Karpas-422 (cell line): ENCODE measurements around the gene NUP54. TPM values are rescaled to one million over a fixed set of nuclear protein-coding genes. Genes with fewer than 3 reads are reported as not detected.

Experiments
- DNase-seq: peaks from one replicate; pipeline ENCODE4 v3.0.0-alpha.2; 2015
- H2AFZ ChIP-seq: fragments of 200-600 bp; sonication (generic); 2 replicates; pipeline ENCODE4 v1.6.1; 2014; ENCODE audit warnings: antibody characterized with exemption, low read length, mixed read lengths
- H3K27ac ChIP-seq: fragments of 200-600 bp; sonication (generic); 2 replicates; pipeline ENCODE4 v1.5.1; 2014; ENCODE audit warnings: mild to moderate bottlenecking, low read length, moderate library complexity
- H3K27me3 ChIP-seq: fragments of 200-600 bp; sonication (generic); 2 replicates; pipeline ENCODE4 v1.6.1; 2014; ENCODE audit warnings: low read length, mixed read lengths
- H3K36me3 ChIP-seq: fragments of 200-600 bp; sonication (generic); 2 replicates; pipeline ENCODE4 v1.6.1; 2014; ENCODE audit warnings: low read length, mixed read lengths; ENCODE audit not compliant: insufficient read depth
- H3K4me1 ChIP-seq: fragments of 200-600 bp; sonication (generic); 2 replicates; pipeline ENCODE4 v1.6.1; 2014; ENCODE audit warnings: mild to moderate bottlenecking, low read length, mixed read lengths
- H3K4me2 ChIP-seq: fragments of 200-600 bp; sonication (generic); 2 replicates; pipeline ENCODE4 v1.6.1; 2014; ENCODE audit warnings: low read length, low read depth, mild to moderate bottlenecking; ENCODE audit not compliant: poor library complexity, severe bottlenecking
- H3K4me3 ChIP-seq: fragments of 200-600 bp; sonication (generic); 2 replicates; pipeline ENCODE4 v1.5.1; 2014; ENCODE audit warnings: mild to moderate bottlenecking, antibody characterized with exemption, low read length, mixed read lengths
- H3K79me2 ChIP-seq: fragments of 200-600 bp; sonication (generic); 2 replicates; pipeline ENCODE4 v1.6.1; 2014; ENCODE audit warnings: mild to moderate bottlenecking, low read length, mixed read lengths
- H3K9ac ChIP-seq: fragments of 200-600 bp; sonication (generic); 2 replicates; pipeline ENCODE4 v1.6.0; 2014; ENCODE audit warnings: low read length
- H3K9me2 ChIP-seq: fragments of 200-600 bp; sonication (generic), shearing (Covaris generic); replicated peaks from 2 replicates; pipeline ENCODE4 v1.6.0; 2014; ENCODE audit warnings: mild to moderate bottlenecking, low read length, moderate library complexity; ENCODE audit not compliant: insufficient read depth
- H3K9me3 ChIP-seq: fragments of 300-700, 200-600 bp; sonication (generic); 2 replicates; pipeline ENCODE4 v1.6.1; 2014; ENCODE audit warnings: low read length, mixed read lengths
- H4K20me1 ChIP-seq: fragments of 200-600 bp; sonication (generic); 2 replicates; pipeline ENCODE4 v1.6.1; 2014; ENCODE audit warnings: mild to moderate bottlenecking, antibody characterized with exemption, low read length, low read depth; ENCODE audit not compliant: insufficient read depth
- total RNA-seq: library from RNA; depleted of rRNA; stranded (reverse); fragments of >200 nt; shearing (Covaris generic); gene quantifications from 2 replicates; pipeline ENCODE4 v1.2.3, GENCODE V29; 2014; ENCODE audit warnings: low replicate concordance

Gene NUP54
- total RNA-seq, 1 experiment from 2014 or later, result 26.3 TPM

DNA sequence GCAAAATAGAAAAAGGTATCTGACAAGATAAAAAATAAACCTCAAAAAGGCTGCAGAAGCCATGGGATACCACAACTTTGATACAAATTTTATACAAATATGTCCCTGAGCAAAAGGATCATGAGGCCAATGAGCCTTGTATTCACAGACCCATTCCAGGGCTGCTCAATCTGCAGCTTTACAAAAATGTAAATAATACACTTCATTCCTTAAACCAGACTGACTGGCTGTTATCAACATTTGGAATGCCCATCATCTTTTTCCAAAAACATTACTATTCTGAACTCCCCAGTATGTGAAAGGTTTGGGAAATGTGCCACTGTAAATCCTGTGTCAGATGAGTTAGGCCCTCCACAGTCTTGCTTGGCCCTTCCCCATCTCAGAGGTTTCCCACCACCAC is 40.0 kb upstream of the NUP54 start:
- no peaks in the 10 kb centered on the region for H3K79me2 ChIP-seq
- no peak overlapping the region for H3K4me2 ChIP-seq
- no peaks in the 10 kb centered on the region for H3K4me1 ChIP-seq
- H3K27me3 ChIP-seq, result no peaks in the 10 kb centered on the region
- DNase-seq, result no peak
- no peaks in the 10 kb centered on the region for H3K9me2 ChIP-seq
- no peaks in the 10 kb centered on the region for H4K20me1 ChIP-seq
- no peak overlapping the region for H2AFZ ChIP-seq
- H3K9ac ChIP-seq, result no peak overlapping the region
- H3K4me3 ChIP-seq, result no peak overlapping the region
- no peak overlapping the region for H3K27ac ChIP-seq
- no peaks in the 10 kb centered on the region for H3K36me3 ChIP-seq
- H3K9me3 ChIP-seq, result no peaks in the 10 kb centered on the region

DNA sequence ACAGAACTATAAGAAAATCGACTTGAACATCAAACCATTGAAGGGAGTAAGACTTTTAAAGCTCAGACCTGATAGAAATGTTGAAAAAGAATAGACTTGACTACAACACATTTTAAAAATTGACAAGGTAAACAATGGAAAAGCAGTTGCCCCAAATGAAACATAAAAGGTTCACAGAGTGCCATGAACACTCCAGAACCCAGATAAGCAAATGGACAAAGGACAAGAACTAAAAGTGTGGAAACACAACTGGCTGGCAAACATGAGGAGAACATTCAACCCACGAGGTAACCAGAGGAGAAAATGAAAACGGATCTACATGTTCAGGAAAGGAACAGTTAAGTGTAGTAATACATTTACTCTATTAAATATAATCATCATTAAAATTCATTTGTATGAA is 39.0 kb upstream of the NUP54 start:
- no peak for DNase-seq
- Histone ChIP-seq H3K9me2 (no peaks in the 10 kb centered on the region), H3K4me2 (no peak overlapping the region), H3K27ac (no peak overlapping the region), H3K27me3 (no peaks in the 10 kb centered on the region), H4K20me1 (no peaks in the 10 kb centered on the region), H3K36me3 (no peaks in the 10 kb centered on the region), H3K79me2 (no peaks in the 10 kb centered on the region), H3K9me3 (no peaks in the 10 kb centered on the region), H3K9ac (no peak overlapping the region), H2AFZ (no peak overlapping the region), H3K4me1 (no peaks in the 10 kb centered on the region), H3K4me3 (no peak overlapping the region)

DNA sequence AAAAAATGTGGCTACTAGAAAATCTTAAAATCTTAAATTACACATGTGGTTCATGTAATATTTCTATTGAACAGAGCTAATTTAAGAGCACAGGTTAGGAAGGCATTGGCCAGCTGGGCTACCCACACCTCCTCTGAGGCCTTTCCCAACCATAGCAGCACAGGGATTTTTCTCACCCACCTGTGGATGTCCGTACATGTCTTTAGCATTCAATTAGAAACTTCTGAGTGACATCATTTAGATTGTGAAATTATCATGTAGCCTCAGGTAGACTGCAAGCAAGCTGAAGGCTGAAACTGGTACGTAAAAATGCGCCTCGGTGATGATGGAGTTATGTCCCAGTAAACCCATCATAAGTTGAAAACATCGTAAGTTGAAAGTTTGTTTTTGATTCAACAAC is 34.3 kb upstream of the NUP54 start:
- no peaks in the 10 kb centered on the region for H3K27me3 ChIP-seq
- H3K27ac ChIP-seq, result no peak overlapping the region
- H3K4me3 ChIP-seq, result no peak overlapping the region
- no peak overlapping the region for H3K9ac ChIP-seq
- H3K9me2 ChIP-seq, result no peaks in the 10 kb centered on the region
- no peaks in the 10 kb centered on the region for H3K79me2 ChIP-seq
- H4K20me1 ChIP-seq, result no peaks in the 10 kb centered on the region
- H3K4me1 ChIP-seq, result peaks cover 4% of the 10 kb centered on the region; the same call in 1 of the 2 replicates
- no peak for DNase-seq
- H3K4me2 ChIP-seq, result no peak overlapping the region
- H3K9me3 ChIP-seq, result no peaks in the 10 kb centered on the region
- H3K36me3 ChIP-seq, result no peaks in the 10 kb centered on the region
- H2AFZ ChIP-seq, result no peak overlapping the region

DNA sequence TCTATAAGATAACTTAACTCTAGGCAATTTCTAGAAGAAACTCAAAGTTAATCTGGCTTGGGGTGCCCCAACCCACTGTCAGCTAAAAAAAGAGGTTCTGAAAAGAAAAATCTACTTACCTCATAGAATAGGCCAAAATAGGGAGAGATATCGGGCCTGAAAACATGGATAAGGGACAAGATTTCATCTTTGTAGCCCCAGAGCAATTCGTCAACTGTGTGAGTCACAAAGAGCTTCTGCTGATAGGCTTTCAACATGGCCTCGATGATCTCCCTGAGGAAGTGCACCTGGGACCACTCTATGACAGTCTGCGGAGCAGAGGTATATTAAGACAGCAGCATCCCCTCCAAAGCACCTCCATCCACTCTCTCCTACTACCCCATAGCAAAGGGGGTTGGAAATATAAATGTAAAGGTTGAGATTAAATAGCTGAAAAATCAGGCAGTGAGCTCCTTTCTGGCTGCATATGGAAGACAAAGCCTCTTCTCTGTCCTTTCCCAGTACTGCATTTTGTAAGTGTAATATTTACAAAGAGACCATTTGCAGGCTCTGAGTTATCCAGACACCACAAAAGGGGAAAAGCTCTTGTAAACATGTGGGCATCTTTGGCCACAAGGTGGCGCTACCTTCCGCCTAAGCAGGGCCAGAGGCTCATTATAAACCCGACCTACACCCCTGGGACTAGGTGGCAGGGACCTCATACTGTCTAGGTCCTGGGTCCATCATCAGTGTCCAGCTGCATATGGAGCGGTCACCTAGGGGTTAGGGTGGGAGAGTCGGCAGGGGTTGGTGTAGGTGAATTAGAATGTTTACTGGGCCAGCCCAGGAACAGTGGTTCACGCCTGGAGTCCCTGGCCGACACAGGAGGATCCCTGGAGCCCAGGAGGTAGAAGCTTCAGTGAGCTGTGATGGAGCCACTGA is 31.5 kb upstream of the NUP54 start:
- Histone ChIP-seq H3K4me3 (no peak overlapping the region), H2AFZ (no peak overlapping the region), H3K79me2 (no peaks in the 10 kb centered on the region), H3K9ac (no peak overlapping the region), H3K4me2 (no peak overlapping the region), H3K4me1 (peaks cover 10% of the 10 kb centered on the region; the same call in 1 of the 2 replicates), H3K9me2 (no peaks in the 10 kb centered on the region), H3K27me3 (no peaks in the 10 kb centered on the region), H3K9me3 (no peaks in the 10 kb centered on the region), H4K20me1 (no peaks in the 10 kb centered on the region), H3K27ac (no peak overlapping the region), H3K36me3 (no peaks in the 10 kb centered on the region)
- DNase-seq, result peak; percentile 84

DNA sequence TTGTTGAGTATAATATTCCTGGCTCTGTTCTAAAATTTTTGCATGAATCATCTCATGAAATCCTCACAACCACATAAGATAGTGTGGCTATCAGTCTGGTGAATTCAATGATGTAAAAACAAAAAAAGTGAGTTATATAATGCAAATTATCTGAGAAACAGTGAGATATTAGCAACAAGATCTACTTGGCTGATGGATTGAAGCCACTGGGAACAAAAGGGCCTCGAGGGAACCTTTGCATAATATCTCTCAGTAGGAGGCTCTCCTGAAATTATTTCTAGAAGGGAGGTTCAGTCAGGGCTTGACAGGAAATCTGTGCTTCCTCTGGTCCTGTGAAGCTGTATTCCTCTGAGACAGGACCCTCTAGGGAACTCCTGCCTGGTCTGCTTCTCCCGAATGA is 30.1 kb upstream of the NUP54 start:
- H3K4me3 ChIP-seq, result no peak overlapping the region
- H2AFZ ChIP-seq, result no peak overlapping the region
- no peaks in the 10 kb centered on the region for H4K20me1 ChIP-seq
- no peaks in the 10 kb centered on the region for H3K9me2 ChIP-seq
- H3K4me1 ChIP-seq, result peaks cover 10% of the 10 kb centered on the region; the same call in 1 of the 2 replicates
- H3K4me2 ChIP-seq, result no peak overlapping the region
- no peaks in the 10 kb centered on the region for H3K79me2 ChIP-seq
- no peak overlapping the region for H3K27ac ChIP-seq
- no peaks in the 10 kb centered on the region for H3K27me3 ChIP-seq
- H3K9me3 ChIP-seq, result no peaks in the 10 kb centered on the region
- no peak overlapping the region for H3K9ac ChIP-seq
- H3K36me3 ChIP-seq, result no peaks in the 10 kb centered on the region
- no peak for DNase-seq

DNA sequence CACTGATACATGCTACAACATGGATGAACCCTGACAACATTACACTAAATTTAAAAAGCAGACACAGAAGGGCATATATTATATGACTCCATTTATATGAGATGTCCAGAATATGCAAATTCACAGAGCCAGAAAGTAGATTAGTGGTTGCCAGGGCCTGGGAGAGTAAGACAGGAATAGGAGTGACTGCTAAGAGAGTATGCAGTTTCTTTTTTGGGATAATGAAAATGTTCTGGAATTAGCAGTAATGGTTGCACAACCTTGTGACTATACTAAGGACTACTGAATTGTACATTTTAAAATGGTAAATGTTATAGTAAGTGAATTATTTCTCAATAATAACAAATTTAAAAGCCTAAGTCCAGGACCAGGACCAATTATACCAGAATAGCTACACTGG is 29.5 kb upstream of the NUP54 start:
- no peaks in the 10 kb centered on the region for H4K20me1 ChIP-seq
- peaks cover 10% of the 10 kb centered on the region; the same call in 1 of the 2 replicates for H3K4me1 ChIP-seq
- no peak overlapping the region for H3K27ac ChIP-seq
- no peaks in the 10 kb centered on the region for H3K36me3 ChIP-seq
- no peaks in the 10 kb centered on the region for H3K9me2 ChIP-seq
- no peak overlapping the region for H3K4me3 ChIP-seq
- H3K79me2 ChIP-seq, result no peaks in the 10 kb centered on the region
- no peaks in the 10 kb centered on the region for H3K9me3 ChIP-seq
- H3K27me3 ChIP-seq, result no peaks in the 10 kb centered on the region
- no peak overlapping the region for H2AFZ ChIP-seq
- no peak overlapping the region for H3K9ac ChIP-seq
- H3K4me2 ChIP-seq, result no peak overlapping the region
- DNase-seq, result no peak

DNA sequence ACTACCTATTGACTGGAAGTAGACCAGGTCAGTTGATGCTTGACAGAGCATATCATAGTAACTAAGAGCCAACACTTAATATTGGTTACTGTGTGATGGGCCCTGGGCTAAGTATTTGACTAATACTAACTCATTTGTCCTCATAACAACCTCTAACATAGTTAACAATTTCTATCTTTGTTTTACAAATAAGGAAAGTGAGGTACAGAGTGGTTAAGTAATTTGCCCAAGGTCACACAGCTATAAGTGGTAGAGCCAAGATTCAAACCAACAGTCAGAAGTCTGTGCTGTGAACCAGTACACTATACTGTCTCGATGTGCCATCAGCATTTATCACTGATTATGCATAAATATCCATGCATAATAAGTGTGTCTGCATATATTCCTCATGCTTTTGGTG is 27.1 kb upstream of the NUP54 start:
- H3K27ac ChIP-seq, result no peak overlapping the region
- no peaks in the 10 kb centered on the region for H3K79me2 ChIP-seq
- H4K20me1 ChIP-seq, result no peaks in the 10 kb centered on the region
- H3K4me2 ChIP-seq, result no peak overlapping the region
- H3K27me3 ChIP-seq, result no peaks in the 10 kb centered on the region
- no peaks in the 10 kb centered on the region for H3K9me3 ChIP-seq
- H2AFZ ChIP-seq, result no peak overlapping the region
- H3K9ac ChIP-seq, result no peak overlapping the region
- no peaks in the 10 kb centered on the region for H3K36me3 ChIP-seq
- no peak overlapping the region for H3K4me3 ChIP-seq
- H3K9me2 ChIP-seq, result no peaks in the 10 kb centered on the region
- no peak for DNase-seq
- H3K4me1 ChIP-seq, result peaks cover 10% of the 10 kb centered on the region; the same call in 1 of the 2 replicates

DNA sequence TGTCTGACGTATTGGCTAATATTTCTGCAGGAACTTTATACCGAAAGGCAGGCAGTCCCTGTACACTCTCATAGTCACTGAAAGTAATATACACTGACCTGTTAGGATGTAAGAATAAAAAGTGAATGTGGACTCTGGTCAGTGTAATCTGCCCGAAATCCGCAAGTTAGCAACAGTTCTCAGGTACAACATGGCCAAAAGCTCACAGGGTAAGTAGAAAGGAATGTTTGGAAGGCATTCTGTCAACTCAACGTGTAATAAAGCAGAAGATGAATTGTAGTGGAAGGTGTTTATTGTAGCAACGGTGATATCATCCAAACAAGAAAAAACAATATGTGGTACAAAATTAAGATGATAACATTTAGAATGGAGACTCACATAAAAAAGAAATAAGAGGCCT is 26.0 kb upstream of the NUP54 start:
- Histone ChIP-seq H3K9me2 (no peaks in the 10 kb centered on the region), H3K27ac (no peak overlapping the region), H3K9ac (no peak overlapping the region), H4K20me1 (no peaks in the 10 kb centered on the region), H3K27me3 (no peaks in the 10 kb centered on the region), H3K79me2 (no peaks in the 10 kb centered on the region), H3K9me3 (no peaks in the 10 kb centered on the region), H2AFZ (no peak overlapping the region), H3K4me3 (no peak overlapping the region), H3K4me1 (peaks cover 10% of the 10 kb centered on the region; the same call in 1 of the 2 replicates), H3K36me3 (no peaks in the 10 kb centered on the region), H3K4me2 (no peak overlapping the region)
- no peak for DNase-seq
